Colon (tissue), 2 donors: Measurements from ENCODE around the gene KDM5A.

ENCODE experiments used
- FAIRE-seq: peaks from 2 replicates; lab custom pipeline; 2012; peaks lifted over from hg19 to GRCh38; lab: Jason Lieb, UNC
- donor health status: control.
- donor health status: control.

KDM5A gene

GRCh38 chr12:272942-273341 lies 116.2 kb downstream of the KDM5A start:
- no peak for FAIRE-seq

- no peak for FAIRE-seq
Observed at GRCh38 chr12:271161-271560, 118.0 kb downstream of the KDM5A start.

- no peak for FAIRE-seq
Observed at GRCh38 chr12:269191-269590, 119.9 kb downstream of the KDM5A start.

GRCh38 chr12:268483-268840 lies 120.7 kb downstream of the KDM5A start:
- no peak for FAIRE-seq

GRCh38 chr12:267581-268482 lies 121.3 kb downstream of the KDM5A start:
- FAIRE-seq: no peak

- no peak for FAIRE-seq
Observed at GRCh38 chr12:265096-265495, 124.0 kb downstream of the KDM5A start.

- FAIRE-seq: no peak
Observed at GRCh38 chr12:264269-264668, 124.9 kb downstream of the KDM5A start.

GRCh38 chr12:263574-263973 lies 125.5 kb downstream of the KDM5A start:
- FAIRE-seq: no peak

- no peak for FAIRE-seq
Observed at GRCh38 chr12:262817-263216, 126.3 kb downstream of the KDM5A start, which contains the start of gene SLC6A13. TSS of gene SLC6A13 (minus strand) at chr12:262836. CDS start at chr12:260052, 2,784 bp downstream.

GRCh38 chr12:262113-262512 lies 127.0 kb downstream of the KDM5A start:
- FAIRE-seq: no peak

- no peak for FAIRE-seq
Observed at GRCh38 chr12:257521-258321, 131.4 kb downstream of the KDM5A start.

- FAIRE-seq: no peak
Observed at GRCh38 chr12:256958-257357, 132.2 kb downstream of the KDM5A start.

- FAIRE-seq: no peak
Observed at GRCh38 chr12:256225-256624, 132.9 kb downstream of the KDM5A start.

- no peak for FAIRE-seq
Observed at GRCh38 chr12:254912-255311, 134.2 kb downstream of the KDM5A start.

- FAIRE-seq: no peak
Observed at GRCh38 chr12:254039-254438, 135.1 kb downstream of the KDM5A start.

GRCh38 chr12:253116-253831 lies 135.8 kb downstream of the KDM5A start:
- no peak for FAIRE-seq

- FAIRE-seq: no peak
Observed at GRCh38 chr12:252636-253035, 136.5 kb downstream of the KDM5A start.

GRCh38 chr12:247271-247670 lies 141.8 kb downstream of the KDM5A start:
- no peak for FAIRE-seq

- FAIRE-seq: no peak
Observed at GRCh38 chr12:243381-243780, 145.7 kb downstream of the KDM5A start.

GRCh38 chr12:242496-242895 lies 146.6 kb downstream of the KDM5A start:
- FAIRE-seq: no peak

GRCh38 chr12:241266-241665 lies 147.9 kb downstream of the KDM5A start:
- no peak for FAIRE-seq

- no peak for FAIRE-seq
Observed at GRCh38 chr12:240566-240965, 148.6 kb downstream of the KDM5A start.
